SU-DHL-6 (cell line): ENCODE measurements around the gene CFAP65.

Experiments used
- EZH2phosphoT487 ChIP-seq: fragments of 200-600 bp; sonication (generic), shearing (Covaris generic); conservative IDR thresholded peaks from 2 replicates; pipeline ENCODE4 v1.6.1; 2018; ENCODE audit warnings: mild to moderate bottlenecking, antibody characterized with exemption, low read length, moderate library complexity, mixed read lengths
- TF ChIP-seq, protein P1 (sequence below): fragments of 200-600 bp; sonication (generic); IDR thresholded peaks from one replicate; pipeline ENCODE4 v1.5.1; 2017; ENCODE audit warnings: antibody characterized with exemption, mild to moderate bottlenecking, low read length, moderate library complexity; ENCODE audit not compliant: insufficient read depth, poor library complexity, severe bottlenecking

- TF ChIP-seq, protein P1, sequence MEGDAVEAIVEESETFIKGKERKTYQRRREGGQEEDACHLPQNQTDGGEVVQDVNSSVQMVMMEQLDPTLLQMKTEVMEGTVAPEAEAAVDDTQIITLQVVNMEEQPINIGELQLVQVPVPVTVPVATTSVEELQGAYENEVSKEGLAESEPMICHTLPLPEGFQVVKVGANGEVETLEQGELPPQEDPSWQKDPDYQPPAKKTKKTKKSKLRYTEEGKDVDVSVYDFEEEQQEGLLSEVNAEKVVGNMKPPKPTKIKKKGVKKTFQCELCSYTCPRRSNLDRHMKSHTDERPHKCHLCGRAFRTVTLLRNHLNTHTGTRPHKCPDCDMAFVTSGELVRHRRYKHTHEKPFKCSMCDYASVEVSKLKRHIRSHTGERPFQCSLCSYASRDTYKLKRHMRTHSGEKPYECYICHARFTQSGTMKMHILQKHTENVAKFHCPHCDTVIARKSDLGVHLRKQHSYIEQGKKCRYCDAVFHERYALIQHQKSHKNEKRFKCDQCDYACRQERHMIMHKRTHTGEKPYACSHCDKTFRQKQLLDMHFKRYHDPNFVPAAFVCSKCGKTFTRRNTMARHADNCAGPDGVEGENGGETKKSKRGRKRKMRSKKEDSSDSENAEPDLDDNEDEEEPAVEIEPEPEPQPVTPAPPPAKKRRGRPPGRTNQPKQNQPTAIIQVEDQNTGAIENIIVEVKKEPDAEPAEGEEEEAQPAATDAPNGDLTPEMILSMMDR: no peak
- no peak for TF ChIP-seq EZH2phosphoT487
Measured at GRCh38 chr2:218988164-218988563, 53.2 kb downstream of the CFAP65 start.
